Astrocyte (in vitro differentiated cells and primary cell): ENCODE data around the gene PDX1.

Experiments
- EZH2 ChIP-seq: IDR thresholded peaks from 2 replicates; pipeline ENCODE4 v1.6.1; 2012; ENCODE audit warnings: mild to moderate bottlenecking, low read length, inconsistent platforms; ENCODE audit not compliant: insufficient read depth
- TF ChIP-seq, protein P1 (sequence below): IDR thresholded peaks from 2 replicates; pipeline ENCODE4 v1.5.1; 2011; ENCODE audit warnings: low read depth, mild to moderate bottlenecking, inconsistent platforms, low read length, moderate library complexity; ENCODE audit not compliant: insufficient read depth

- TF ChIP-seq, protein P1, sequence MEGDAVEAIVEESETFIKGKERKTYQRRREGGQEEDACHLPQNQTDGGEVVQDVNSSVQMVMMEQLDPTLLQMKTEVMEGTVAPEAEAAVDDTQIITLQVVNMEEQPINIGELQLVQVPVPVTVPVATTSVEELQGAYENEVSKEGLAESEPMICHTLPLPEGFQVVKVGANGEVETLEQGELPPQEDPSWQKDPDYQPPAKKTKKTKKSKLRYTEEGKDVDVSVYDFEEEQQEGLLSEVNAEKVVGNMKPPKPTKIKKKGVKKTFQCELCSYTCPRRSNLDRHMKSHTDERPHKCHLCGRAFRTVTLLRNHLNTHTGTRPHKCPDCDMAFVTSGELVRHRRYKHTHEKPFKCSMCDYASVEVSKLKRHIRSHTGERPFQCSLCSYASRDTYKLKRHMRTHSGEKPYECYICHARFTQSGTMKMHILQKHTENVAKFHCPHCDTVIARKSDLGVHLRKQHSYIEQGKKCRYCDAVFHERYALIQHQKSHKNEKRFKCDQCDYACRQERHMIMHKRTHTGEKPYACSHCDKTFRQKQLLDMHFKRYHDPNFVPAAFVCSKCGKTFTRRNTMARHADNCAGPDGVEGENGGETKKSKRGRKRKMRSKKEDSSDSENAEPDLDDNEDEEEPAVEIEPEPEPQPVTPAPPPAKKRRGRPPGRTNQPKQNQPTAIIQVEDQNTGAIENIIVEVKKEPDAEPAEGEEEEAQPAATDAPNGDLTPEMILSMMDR = no peak
- TF ChIP-seq EZH2 = no peak
These were observed 42.5 kb downstream of the PDX1 start for GRCh38 chr13:27962128-27962841.
